ELR (cell line): ENCODE data around the gene TSTD2.

Experiments
- DNase-seq: peaks from one replicate; pipeline ENCODE4 v3.0.0-alpha.2; 2015; ENCODE audit warnings: low read depth

Gene TSTD2

DNA sequence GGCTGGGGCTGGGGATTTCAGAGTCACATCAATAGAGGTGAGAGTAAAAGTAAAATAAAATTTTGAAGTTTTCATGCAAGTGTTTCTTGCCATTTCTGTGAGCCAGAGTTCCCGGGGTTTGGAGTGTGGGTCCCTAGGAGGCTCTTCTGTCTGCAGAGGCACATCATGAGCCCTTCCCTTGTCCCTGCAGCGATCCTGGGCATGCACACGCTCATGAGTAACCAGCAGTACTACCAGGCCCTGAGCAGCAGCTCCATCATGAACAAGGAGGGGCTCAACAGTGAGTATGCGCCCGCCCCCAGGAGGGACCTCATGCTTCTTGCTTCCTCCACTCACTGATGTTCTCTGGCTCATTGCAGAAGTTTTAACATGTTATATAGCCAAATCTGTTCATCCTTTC, 70.6 kb downstream of the TSTD2 start:
- DNase-seq: no peak

DNA sequence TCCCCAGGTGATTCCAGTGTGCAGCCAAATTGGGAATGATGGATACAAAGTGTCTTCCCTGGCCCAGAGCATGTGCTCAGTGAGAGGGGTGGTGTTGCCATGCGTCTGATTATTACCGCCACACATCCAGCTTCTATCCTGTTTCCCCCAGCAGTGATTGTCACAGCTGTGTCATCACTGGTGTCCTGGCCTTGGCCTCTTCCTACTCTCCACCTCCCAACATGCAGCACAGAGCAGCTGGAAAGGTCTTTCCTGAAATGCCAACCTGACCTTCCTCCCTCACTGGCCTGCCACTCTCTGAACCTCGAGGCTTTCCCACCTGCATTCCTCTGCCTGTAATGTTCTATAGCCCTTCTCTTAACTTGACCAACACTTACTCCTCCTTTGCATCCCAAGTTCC, 71.7 kb downstream of the TSTD2 start:
- DNase-seq: no peak

DNA sequence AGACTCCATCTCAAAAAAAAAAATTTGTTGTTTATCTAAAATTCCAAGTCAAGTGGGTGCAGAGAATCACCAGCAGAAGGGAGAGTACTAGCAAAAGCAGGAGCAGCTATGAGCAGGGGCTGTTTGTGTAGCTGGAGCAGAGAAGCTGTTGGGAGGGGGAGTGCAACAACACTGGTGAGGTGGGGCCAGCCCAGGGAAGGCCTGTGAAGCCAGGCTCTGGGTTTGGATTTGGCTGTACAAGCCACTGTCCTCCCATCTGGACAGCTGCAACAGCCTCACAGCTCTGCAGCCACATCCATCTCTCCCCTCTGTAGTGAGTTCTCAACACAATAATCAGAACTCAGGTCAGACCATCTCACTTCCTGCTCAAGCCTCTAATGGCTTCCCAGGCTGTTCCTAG, 72.3 kb downstream of the TSTD2 start:
- no peak for DNase-seq

DNA sequence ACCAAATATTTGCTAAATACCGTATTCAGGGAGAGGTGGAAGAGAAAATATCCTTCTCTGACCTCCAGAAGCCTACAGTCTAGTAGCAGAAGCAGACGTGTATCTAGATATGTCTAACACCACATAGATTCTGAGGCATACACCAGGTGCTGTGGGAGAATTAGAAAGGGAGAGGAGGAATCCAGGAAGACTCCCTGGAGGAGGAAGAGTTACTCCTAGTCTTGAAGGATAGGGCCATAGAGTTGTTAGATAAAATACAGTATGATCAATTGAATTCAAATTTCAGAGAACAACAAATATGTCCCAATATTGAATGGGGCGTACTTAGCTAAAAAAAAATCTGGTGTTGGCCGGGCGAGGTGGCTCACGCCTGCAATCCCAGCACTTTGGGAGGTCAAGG, 73.0 kb downstream of the TSTD2 start:
- DNase-seq: no peak

DNA sequence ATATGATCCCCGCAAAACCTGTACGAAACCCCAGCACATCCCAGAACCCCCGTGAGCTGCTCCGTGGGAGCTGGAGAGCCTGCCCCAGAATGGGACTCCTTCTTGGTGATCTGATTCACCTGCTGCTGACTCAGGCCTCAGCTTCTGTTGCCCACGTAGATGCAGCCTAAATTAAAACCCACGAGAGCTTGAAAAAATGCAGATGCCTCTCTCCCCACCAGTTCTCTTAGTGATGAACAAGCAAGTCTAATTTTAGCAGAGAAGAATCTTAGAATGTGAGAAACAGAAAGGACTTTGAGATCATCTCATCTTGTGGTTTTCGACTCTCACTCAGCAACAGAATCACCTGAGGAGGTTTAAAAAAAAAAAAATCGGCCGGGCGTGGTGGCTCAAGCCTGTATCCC, 74.1 kb downstream of the TSTD2 start:
- DNase-seq: no peak

DNA sequence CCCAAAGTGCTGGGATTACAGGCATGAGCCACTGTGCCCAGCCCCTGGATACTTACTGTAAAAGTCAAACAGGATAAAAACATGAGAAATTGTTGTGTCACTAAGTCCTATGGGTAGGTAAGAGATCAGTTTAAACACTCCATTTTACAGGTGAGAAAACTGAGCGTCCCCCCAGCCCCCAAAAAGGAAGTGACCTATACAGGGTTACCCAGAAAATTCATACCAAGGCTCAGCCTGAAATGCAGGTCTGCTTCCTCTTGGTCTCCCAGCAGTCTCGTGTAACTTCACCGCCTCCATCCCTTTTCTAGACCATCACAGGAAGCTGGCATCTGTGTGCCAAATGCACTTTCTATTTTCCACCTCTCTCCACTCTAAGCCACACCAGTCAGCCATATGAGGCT, 74.5 kb downstream of the TSTD2 start:
- DNase-seq: no peak

DNA sequence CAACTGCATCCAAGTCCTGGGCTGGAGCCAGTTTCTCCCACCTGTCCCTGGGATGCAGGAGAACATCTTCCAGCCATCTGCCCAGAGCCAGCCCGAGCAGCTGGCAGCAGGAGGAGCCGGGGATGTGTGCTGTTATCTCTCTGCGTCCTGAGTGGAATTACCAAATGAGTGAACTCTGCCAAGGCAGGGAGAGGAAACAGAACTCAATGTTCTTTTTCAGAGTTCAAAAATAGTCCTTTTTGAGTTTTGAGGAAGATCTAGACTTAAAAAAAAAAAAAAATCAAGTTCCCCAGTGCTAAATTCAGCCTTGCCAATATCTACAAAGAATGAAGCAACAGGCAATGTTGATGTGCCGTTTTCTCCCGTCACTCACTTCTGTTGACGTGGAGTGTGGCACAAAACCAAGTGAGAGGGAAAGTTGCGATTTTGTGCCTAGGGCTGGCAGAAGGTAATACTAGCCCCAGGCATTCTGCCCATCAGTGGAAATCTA, 75.5 kb downstream of the TSTD2 start:
- DNase-seq: no peak

DNA sequence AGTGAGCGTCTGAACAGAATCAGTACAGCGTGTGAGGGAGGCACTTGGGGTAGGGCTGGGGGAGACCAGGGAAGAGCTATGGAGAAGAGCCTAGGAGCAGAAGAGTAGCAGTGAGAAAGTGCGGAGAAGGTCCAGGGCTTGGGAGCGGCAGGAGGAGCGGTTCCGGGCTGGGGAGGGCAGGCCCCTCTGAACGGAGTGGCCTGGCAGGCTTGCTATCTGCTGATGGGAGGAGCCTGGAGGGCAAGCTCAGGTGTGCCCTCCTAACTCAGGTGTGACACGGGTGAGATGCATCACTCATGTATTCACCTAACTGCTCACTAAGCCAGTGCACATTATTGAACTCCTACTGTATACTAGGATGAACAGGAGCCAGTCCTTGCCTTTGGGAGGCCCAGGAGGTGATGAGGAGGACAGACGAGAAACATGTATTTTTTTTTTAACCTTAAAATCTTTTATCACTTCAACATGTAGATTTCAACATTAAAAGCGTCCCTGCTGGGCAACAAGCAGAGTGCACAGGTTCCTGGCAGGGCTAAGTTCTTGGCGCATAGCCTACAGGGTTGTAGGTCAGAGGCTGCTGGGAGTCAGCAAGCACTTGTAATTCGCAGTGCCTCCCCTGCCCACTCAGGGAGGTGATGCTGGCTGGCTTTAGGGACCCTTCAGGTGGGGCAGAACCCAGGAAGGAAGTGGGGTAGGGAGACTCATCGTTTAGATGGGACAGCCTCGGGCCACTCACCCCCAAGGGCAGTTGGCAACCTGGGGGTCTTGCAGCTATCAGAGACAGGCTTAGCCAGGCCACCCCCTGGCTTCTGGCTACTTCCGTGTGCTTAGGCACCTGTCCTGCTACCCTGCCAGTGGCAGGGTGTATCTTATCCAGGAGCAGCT, 76.2 kb downstream of the TSTD2 start:
- DNase-seq: no peak

DNA sequence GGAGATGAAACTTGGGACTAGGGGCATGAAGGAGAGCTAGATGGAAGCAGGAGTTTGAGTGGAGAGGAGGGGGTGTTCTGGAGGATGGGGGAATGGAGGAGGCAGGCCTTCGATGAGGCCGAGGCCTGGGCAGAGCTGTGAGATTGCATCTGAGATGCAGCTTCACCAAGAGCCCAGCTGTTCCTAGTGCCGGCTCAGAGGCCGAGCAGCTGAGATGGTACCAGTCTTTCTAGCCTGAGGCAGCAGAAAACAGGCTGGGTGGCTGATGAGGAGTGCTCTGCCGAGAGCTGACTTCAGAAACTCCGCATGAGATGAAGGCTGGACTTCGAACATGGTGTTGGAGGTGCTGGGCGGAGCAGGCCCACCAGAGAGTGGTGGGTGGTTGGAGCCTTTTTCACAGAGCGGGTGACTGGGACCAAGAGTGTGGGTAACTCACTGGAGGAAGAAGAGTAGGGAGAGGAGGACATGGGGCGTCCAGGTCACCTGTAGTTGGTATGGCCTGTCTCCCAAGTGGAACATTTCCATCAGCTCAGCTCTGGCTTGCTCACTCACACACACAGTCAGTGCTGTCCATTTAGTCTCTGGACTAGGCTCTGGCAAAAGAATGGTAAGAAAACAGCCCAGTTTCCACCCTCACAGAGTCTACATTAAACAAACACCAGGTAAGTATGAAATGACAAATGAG, 77.0 kb downstream of the TSTD2 start:
- DNase-seq: no peak

DNA sequence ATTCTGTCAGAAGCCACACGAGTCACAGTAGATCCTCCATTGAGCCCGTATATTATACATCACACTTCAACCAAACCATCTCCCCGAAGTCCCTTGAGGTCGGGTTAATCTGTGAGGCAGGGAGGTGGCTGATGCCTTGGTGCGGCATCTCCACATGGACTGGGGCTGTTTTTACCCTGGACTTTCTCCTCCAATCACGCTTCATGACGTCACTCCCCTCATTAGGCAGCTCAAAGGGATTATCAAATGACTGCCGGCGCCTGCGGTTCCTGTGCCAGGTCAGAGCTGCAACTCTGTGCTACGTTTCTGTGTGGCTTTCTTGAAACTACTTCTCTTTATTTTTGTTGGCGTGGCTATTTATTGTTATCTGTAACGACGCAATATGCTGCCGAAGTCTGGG, 78.0 kb downstream of the TSTD2 start:
- DNase-seq: no peak

DNA sequence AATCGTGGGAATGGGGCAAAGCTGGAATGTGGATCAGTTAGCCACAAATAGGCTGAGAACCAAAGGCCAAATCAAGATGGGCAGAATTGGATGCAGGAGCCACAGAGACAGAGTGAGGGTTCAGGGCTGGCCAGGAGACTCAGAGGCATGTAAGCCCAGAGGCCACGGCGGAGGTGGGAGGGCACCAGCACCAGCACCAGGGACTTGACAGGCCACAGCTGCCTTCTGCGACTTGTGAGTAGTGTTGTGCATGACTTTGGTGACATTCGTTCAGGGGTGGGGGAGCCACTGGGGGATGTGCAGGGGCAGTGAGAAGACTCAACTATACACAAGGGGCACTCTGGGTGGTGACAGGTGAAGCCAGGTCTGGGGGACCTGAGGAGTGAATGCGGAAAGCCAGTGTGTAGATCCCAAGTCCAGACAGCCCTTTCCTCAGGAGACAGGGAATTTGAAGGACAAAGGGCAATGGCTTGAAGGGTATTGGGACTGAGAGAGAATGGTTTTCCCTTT, 78.5 kb downstream of the TSTD2 start:
- DNase-seq: no peak

DNA sequence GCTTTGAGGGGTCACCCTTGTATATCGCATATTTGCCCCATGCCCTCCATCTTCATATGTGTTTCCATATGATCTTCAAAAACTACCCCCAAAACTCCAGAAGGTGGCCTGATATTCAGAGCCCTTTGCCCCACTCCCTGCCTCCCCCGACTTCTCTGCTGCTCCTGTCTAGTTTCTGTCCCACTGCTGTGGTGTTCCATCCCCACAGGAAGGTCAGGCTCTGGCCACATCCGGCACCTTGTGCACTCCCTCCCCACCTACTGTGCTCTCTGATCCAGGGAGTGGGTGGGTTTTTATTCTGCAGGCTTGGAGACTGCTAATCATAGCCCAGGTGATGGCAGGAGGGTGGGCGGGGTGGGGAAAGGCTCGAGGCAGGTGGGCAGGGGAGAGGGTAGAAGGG, 79.3 kb downstream of the TSTD2 start:
- no peak for DNase-seq

DNA sequence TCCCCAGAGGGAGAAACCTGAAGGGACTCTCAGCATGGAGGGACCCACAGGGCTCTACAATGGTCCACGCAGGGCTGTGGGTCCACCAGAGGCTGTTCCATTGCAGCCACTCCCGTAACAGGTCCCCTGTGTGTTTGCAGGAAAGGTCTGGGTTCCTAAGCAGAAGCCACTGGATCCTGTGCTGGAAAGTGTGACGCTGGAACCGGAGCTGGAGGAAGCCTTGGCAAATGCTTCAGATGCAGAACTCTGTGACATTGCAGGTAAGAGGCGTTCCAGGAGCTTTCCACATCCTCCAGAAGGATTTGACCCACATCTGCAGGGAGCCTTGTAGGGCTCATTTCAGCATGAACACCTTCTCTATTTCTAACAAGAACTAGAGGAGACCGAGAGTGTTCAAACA, 80.0 kb downstream of the TSTD2 start:
- DNase-seq: no peak

DNA sequence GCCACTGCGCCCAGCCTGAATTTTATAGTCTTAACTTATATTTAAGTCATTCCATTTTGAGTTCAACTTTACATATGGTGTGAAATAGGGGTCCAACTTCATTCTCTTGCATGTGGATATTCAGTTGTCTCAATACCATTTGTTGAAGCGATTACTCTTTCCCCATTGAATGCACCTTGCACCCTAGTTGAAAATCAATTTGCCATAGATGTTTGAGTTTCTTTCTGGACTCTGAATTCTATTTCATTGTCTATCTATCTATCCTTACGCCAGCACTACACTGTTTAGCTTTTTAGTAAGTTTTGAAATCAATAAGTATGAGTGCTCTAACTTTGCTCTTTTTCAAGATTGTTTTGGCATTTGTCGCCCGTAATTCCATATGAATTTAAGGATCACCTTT, 81.9 kb downstream of the TSTD2 start:
- DNase-seq: no peak

DNA sequence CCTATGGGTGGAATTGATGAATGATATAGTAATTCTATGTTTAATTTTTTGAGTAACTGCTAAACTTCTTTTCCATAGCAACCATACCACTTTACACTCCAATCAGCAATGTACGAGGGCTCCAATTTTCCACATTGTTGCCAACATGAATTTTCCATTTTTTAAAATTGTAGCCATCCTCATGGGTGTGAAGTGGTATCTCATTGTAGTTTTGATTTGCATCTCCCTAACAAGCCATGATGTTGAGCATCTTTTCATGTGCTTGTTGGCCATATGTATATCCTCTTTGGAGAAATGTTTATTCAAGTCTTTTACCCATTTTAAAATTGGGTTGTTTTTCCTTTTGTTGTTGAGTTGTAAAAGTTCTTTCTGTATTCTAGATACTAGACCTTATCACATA, 82.8 kb downstream of the TSTD2 start:
- DNase-seq: no peak
